Fibroblast of lung (primary cell): ENCODE results near the gene SLC26A1. TPM values are rescaled to one million over a fixed set of nuclear protein-coding genes. Genes with fewer than 3 reads are reported as not detected.

ENCODE experiments used
- DNase-seq, 2 donors: peaks; one replicate each; pipeline versions ENCODE4 v3.0.0 to v3.0.0-alpha.2; 2010; ENCODE audit warnings: low read depth in 2 of 2
- H2AFZ ChIP-seq: 2 replicates; pipeline ENCODE4 v1.5.1; 2012; ENCODE audit warnings: low read length, control low read depth, inconsistent platforms
- H3K27ac ChIP-seq: 2 replicates; pipeline ENCODE4 v1.5.1; 2011; ENCODE audit warnings: low read length, control low read depth; ENCODE audit not compliant: insufficient read depth
- H3K27me3 ChIP-seq: 2 replicates; pipeline ENCODE4 v1.5.1; 2011; ENCODE audit warnings: mild to moderate bottlenecking, low read length; ENCODE audit not compliant: control insufficient read depth, insufficient read depth
- H3K36me3 ChIP-seq: 2 replicates; pipeline ENCODE4 v1.5.1; 2011; ENCODE audit warnings: low read length; ENCODE audit not compliant: control insufficient read depth, insufficient read depth
- H3K4me1 ChIP-seq: 2 replicates; pipeline ENCODE4 v1.5.1; 2011; ENCODE audit warnings: low read length; ENCODE audit not compliant: control insufficient read depth, insufficient read depth; ENCODE audit errors: extremely low read depth
- H3K4me2 ChIP-seq: 2 replicates; pipeline ENCODE4 v1.5.1; 2011; ENCODE audit warnings: low read length, control low read depth; ENCODE audit not compliant: insufficient read depth; ENCODE audit errors: extremely low read depth
- H3K4me3 ChIP-seq, 4 experiments: fragments of 200-600 bp in 1 of 4; sonication (generic) in 1 of 4; replicated peaks in 1 of 4; 2 replicates each; pipeline ENCODE4 v1.5.1; 2011 to 2016; ENCODE audit warnings: low read length in 4 of 4, low read depth in 3 of 4, mild to moderate bottlenecking in 3 of 4, control low read depth in 2 of 4, inconsistent platforms in 1 of 4, mixed read lengths in 1 of 4; ENCODE audit not compliant: insufficient read depth in 1 of 4; ENCODE audit errors: control extremely low read depth in 1 of 4
- H3K79me2 ChIP-seq: 2 replicates; pipeline ENCODE4 v1.5.1; 2012; ENCODE audit warnings: mild to moderate bottlenecking, low read length, inconsistent platforms; ENCODE audit not compliant: control insufficient read depth, insufficient read depth
- H3K9ac ChIP-seq: 2 replicates; pipeline ENCODE4 v1.5.1; 2011; ENCODE audit warnings: mild to moderate bottlenecking, low read length, control low read depth; ENCODE audit not compliant: insufficient read depth
- H3K9me3 ChIP-seq: 2 replicates; pipeline ENCODE4 v1.5.1; 2012; ENCODE audit warnings: low read depth, low read length; ENCODE audit not compliant: control insufficient read depth, insufficient read depth
- H4K20me1 ChIP-seq: 2 replicates; pipeline ENCODE4 v1.5.1; 2011; ENCODE audit warnings: low read length; ENCODE audit not compliant: control insufficient read depth, insufficient read depth; ENCODE audit errors: extremely low read depth
- CTCF ChIP-seq, 2 donors: IDR thresholded peaks in 1 of 2; conservative IDR thresholded peaks in 1 of 2; 1 replicate in 1 of 2; 2 replicates in 1 of 2; pipeline ENCODE4 v1.5.1; 2011 to 2012; ENCODE audit warnings: low read length in 2 of 2, control low read depth in 1 of 2, inconsistent platforms in 1 of 2, low read depth in 1 of 2, mild to moderate bottlenecking in 1 of 2
- EZH2 ChIP-seq: IDR thresholded peaks from 2 replicates; pipeline ENCODE4 v1.5.1; 2012; ENCODE audit warnings: low read length, control low read depth, mild to moderate bottlenecking; ENCODE audit errors: missing control alignments
- polyA plus RNA-seq, 2 donors: library from polyadenylated mRNA; depleted of rRNA in 1 of 2; stranded (reverse) in 1 of 2; unstranded in 1 of 2; fragments of >200 nt; gene quantifications; 2 replicates each; pipeline ENCODE4 v1.2.1, GENCODE V29; 2011 to 2012; ENCODE audit warnings: missing spikeins in 1 of 2
- total RNA-seq: library from RNA; depleted of rRNA; stranded (reverse); fragments of >200 nt; gene quantifications from 2 replicates; pipeline ENCODE4 v1.2.1, GENCODE V29; 2014

The SLC26A1 gene
- total and polyA plus RNA-seq, 2 donors (not counting 1 experiment from before 2014, with no cell fraction given): 0.05 to 0.33 TPM

- TF ChIP-seq EZH2: no peak
- no peak for TF ChIP-seq CTCF (conservative IDR thresholded peaks at IDR 0.05 in 1 of 2, IDR thresholded peaks at IDR 0.05 in 1 of 2; ENCODE audit: low read depth in 1 of 2, low read length in 2 of 2)
- H3K27me3 ChIP-seq: no peaks in the 10 kb centered on the region
- H3K36me3 ChIP-seq: peaks cover 9% of the 10 kb centered on the region
Observed at GRCh38 chr4:955161-955921, 37.9 kb downstream of the SLC26A1 start.

GRCh38 chr4:954211-955020 lies 38.8 kb downstream of the SLC26A1 start:
- H3K9ac ChIP-seq: no peak overlapping the region
- H4K20me1 ChIP-seq: no peaks in the 10 kb centered on the region
- H3K79me2 ChIP-seq: no peaks in the 10 kb centered on the region
- H3K9me3 ChIP-seq: no peaks in the 10 kb centered on the region
- no peak overlapping the region for H3K4me3 ChIP-seq
- peaks cover 5% of the 10 kb centered on the region for H3K36me3 ChIP-seq
- DNase-seq: no peak
- H3K4me2 ChIP-seq: no peak overlapping the region
- no peak overlapping the region for H2AFZ ChIP-seq
- TF ChIP-seq EZH2 (no peak), CTCF (conservative IDR thresholded peaks at IDR 0.05 in 1 of 2, IDR thresholded peaks at IDR 0.05 in 1 of 2; ENCODE audit: low read depth in 1 of 2, low read length in 2 of 2) (no peak)
- H3K27ac ChIP-seq: no peak overlapping the region
- no peaks in the 10 kb centered on the region for H3K27me3 ChIP-seq
- no peaks in the 10 kb centered on the region for H3K4me1 ChIP-seq

More at GRCh38 chr4:955161-955921, 37.9 kb downstream of the SLC26A1 start:
- Histone ChIP-seq H3K4me2 (no peak overlapping the region), H3K4me1 (no peaks in the 10 kb centered on the region), H4K20me1 (no peaks in the 10 kb centered on the region), H3K9me3 (no peaks in the 10 kb centered on the region), H3K4me3 (no peak overlapping the region), H3K79me2 (no peaks in the 10 kb centered on the region), H3K27ac (no peak overlapping the region), H3K9ac (no peak overlapping the region), H2AFZ (no peak overlapping the region)
- no peak for DNase-seq

GRCh38 chr4:953574-953915 lies 39.7 kb downstream of the SLC26A1 start:
- no peak overlapping the region for H3K27ac ChIP-seq
- H3K4me1 ChIP-seq: no peaks in the 10 kb centered on the region
- H3K79me2 ChIP-seq: no peaks in the 10 kb centered on the region
- no peaks in the 10 kb centered on the region for H4K20me1 ChIP-seq
- peaks cover 2% of the 10 kb centered on the region for H3K36me3 ChIP-seq
- no peak overlapping the region for H3K4me3 ChIP-seq
- no peak overlapping the region for H2AFZ ChIP-seq
- H3K4me2 ChIP-seq: no peak overlapping the region
- H3K9ac ChIP-seq: no peak overlapping the region
- H3K27me3 ChIP-seq: no peaks in the 10 kb centered on the region
- TF ChIP-seq EZH2: no peak
- no peak for TF ChIP-seq CTCF (conservative IDR thresholded peaks at IDR 0.05 in 1 of 2, IDR thresholded peaks at IDR 0.05 in 1 of 2; ENCODE audit: low read depth in 1 of 2, low read length in 2 of 2)
- H3K9me3 ChIP-seq: no peaks in the 10 kb centered on the region
- DNase-seq: no peak
